NCI-H1694 (cell line): ENCODE measurements around the gene NCOA3.
"Not testable (repeated sequence)": the region's sequence is repeated elsewhere in the genome, so short reads cannot be mapped to it uniquely, and the experiment has no call there.

Experiments
- DNase-seq: peaks from one replicate; lab custom pipeline; 2025; lab: John Stamatoyannopoulos, UW

Gene NCOA3

GRCh38 chr20:47566269-47566668, 64.6 kb downstream of the NCOA3 start:
- DNase-seq, result no peak

- DNase-seq, result no peak
These were observed 66.3 kb downstream of the NCOA3 start for GRCh38 chr20:47568019-47568418.

- DNase-seq, result no peak
These were observed 67.2 kb downstream of the NCOA3 start for GRCh38 chr20:47568837-47569410.

- no peak for DNase-seq
These were observed 69.7 kb downstream of the NCOA3 start for GRCh38 chr20:47571426-47571825.

GRCh38 chr20:47572105-47572729, 70.5 kb downstream of the NCOA3 start:
- no peak for DNase-seq

GRCh38 chr20:47573559-47573958, 71.9 kb downstream of the NCOA3 start:
- DNase-seq, result no peak

GRCh38 chr20:47574616-47575364, 73.1 kb downstream of the NCOA3 start:
- no peak for DNase-seq

- DNase-seq, result no peak
These were observed 74.9 kb downstream of the NCOA3 start for GRCh38 chr20:47576516-47577033.

- no peak for DNase-seq
These were observed 75.6 kb downstream of the NCOA3 start for GRCh38 chr20:47577314-47577713.

GRCh38 chr20:47578543-47578942, 76.9 kb downstream of the NCOA3 start:
- DNase-seq, result no peak

- DNase-seq, result not testable (repeated sequence)
These were observed 79.0 kb downstream of the NCOA3 start for GRCh38 chr20:47580686-47581085.

GRCh38 chr20:47581090-47581489, 79.4 kb downstream of the NCOA3 start:
- no peak for DNase-seq

- no peak for DNase-seq
These were observed 81.9 kb downstream of the NCOA3 start for GRCh38 chr20:47583551-47583950.

- no peak for DNase-seq
These were observed 83.5 kb downstream of the NCOA3 start for GRCh38 chr20:47585087-47585747.

GRCh38 chr20:47586649-47587294, 85.1 kb downstream of the NCOA3 start:
- no peak for DNase-seq

- DNase-seq, result no peak
These were observed 86.5 kb downstream of the NCOA3 start for GRCh38 chr20:47588158-47588557.

- DNase-seq, result no peak
These were observed 89.5 kb downstream of the NCOA3 start for GRCh38 chr20:47591231-47591630.

GRCh38 chr20:47594157-47594556, 92.5 kb downstream of the NCOA3 start:
- no peak for DNase-seq

- not testable (repeated sequence) for DNase-seq
These were observed 93.5 kb downstream of the NCOA3 start for GRCh38 chr20:47595138-47595537.

GRCh38 chr20:47596003-47596571, 94.4 kb downstream of the NCOA3 start:
- no peak for DNase-seq

- DNase-seq, result no peak
These were observed 95.4 kb downstream of the NCOA3 start for GRCh38 chr20:47597090-47597489.
